Keratinocyte (primary cell): ENCODE measurements around the gene COL13A1. TPM values are rescaled to one million over a fixed set of nuclear protein-coding genes. Genes with fewer than 3 reads are reported as not detected.

Experiments
- DNase-seq: peaks from one replicate; pipeline ENCODE4 v3.0.0-alpha.2; 2011; ENCODE audit warnings: low read depth, missing footprints, low spot score
- FAIRE-seq: peaks from 2 replicates; lab custom pipeline; 2011; peaks lifted over from hg19 to GRCh38; lab: Jason Lieb, UNC
- H2AFZ ChIP-seq: 2 replicates; pipeline ENCODE4 v1.6.0; 2012; ENCODE audit warnings: low read length, control low read depth, inconsistent platforms; ENCODE audit not compliant: control insufficient read depth
- H3K27ac ChIP-seq: 2 replicates; pipeline ENCODE4 v1.5.1; 2011; ENCODE audit warnings: low read length; ENCODE audit not compliant: control insufficient read depth, insufficient read depth
- H3K27me3 ChIP-seq: 3 replicates; pipeline ENCODE4 v1.6.0; 2011; ENCODE audit warnings: low read length; ENCODE audit not compliant: control insufficient read depth, insufficient read depth; ENCODE audit errors: extremely low read depth
- H3K36me3 ChIP-seq, 2 experiments: 2 replicates in 1 of 2; 3 replicates in 1 of 2; pipeline ENCODE4 v1.5.1; 2011; ENCODE audit warnings: low read length in 2 of 2, mild to moderate bottlenecking in 1 of 2; ENCODE audit not compliant: control insufficient read depth in 2 of 2, insufficient read depth in 2 of 2; ENCODE audit errors: extremely low read depth in 1 of 2
- H3K4me1 ChIP-seq: 3 replicates; pipeline ENCODE4 v1.5.1; 2011; ENCODE audit warnings: low read length; ENCODE audit not compliant: control insufficient read depth, insufficient read depth; ENCODE audit errors: extremely low read depth
- H3K4me2 ChIP-seq: 3 replicates; pipeline ENCODE4 v1.6.0; 2011; ENCODE audit warnings: low read depth, low read length; ENCODE audit not compliant: control insufficient read depth, insufficient read depth; ENCODE audit errors: extremely low read depth
- H3K4me3 ChIP-seq, 3 experiments: fragments of 200-600 bp in 1 of 3; sonication (generic) in 1 of 3; 2 replicates in 2 of 3; 3 replicates in 1 of 3; pipeline ENCODE4 v1.5.1; 2011 to 2016; ENCODE audit warnings: low read length in 3 of 3, mild to moderate bottlenecking in 3 of 3, control low read depth in 2 of 3, inconsistent platforms in 1 of 3, low read depth in 1 of 3, mixed read lengths in 1 of 3, mixed run types in 1 of 3, moderate library complexity in 1 of 3; ENCODE audit not compliant: control insufficient read depth in 2 of 3, insufficient read depth in 2 of 3; ENCODE audit errors: extremely low read depth in 1 of 3
- H3K79me2 ChIP-seq: 2 replicates; pipeline ENCODE4 v1.6.0; 2012; ENCODE audit warnings: low read length; ENCODE audit not compliant: control insufficient read depth, insufficient read depth
- H3K9ac ChIP-seq: 3 replicates; pipeline ENCODE4 v1.6.0; 2011; ENCODE audit warnings: low read length; ENCODE audit not compliant: control insufficient read depth, insufficient read depth; ENCODE audit errors: extremely low read depth
- H3K9me1 ChIP-seq: 3 replicates; pipeline ENCODE4 v1.6.0; 2011; ENCODE audit warnings: low read length; ENCODE audit not compliant: control insufficient read depth, insufficient read depth; ENCODE audit errors: extremely low read depth
- H3K9me3 ChIP-seq: 2 replicates; pipeline ENCODE4 v1.5.1; 2012; ENCODE audit warnings: low read depth, low read length; ENCODE audit not compliant: control insufficient read depth
- H4K20me1 ChIP-seq: 3 replicates; pipeline ENCODE4 v1.6.0; 2011; ENCODE audit warnings: low read length; ENCODE audit not compliant: control insufficient read depth, insufficient read depth; ENCODE audit errors: extremely low read depth
- EZH2 ChIP-seq: IDR thresholded peaks from one replicate; pipeline ENCODE4 v1.6.1; 2012; ENCODE audit warnings: inconsistent platforms, mild to moderate bottlenecking, low read length, moderate library complexity
- dilution Hi-C: fragments of 300-500 bp; cut with MboI; formaldehyde crosslinking; loops from one replicate; pipeline ENCODE4 v1.7.0; 2020; ENCODE audit warnings: low sequenced_read_pairs; ENCODE audit not compliant: extremely low pct_ligation_motif_present
- polyA plus RNA-seq, 5 experiments: library from polyadenylated mRNA; depleted of rRNA in 3 of 5; stranded (reverse) in 3 of 5; stranded (forward) in 1 of 5; unstranded in 1 of 5; fragments of >200 nt; gene quantifications; 1 replicate in 1 of 5; 2 replicates in 3 of 5; 3 replicates in 1 of 5; pipeline versions ENCODE4 v1.2.1 to v1.2.3, GENCODE V29; 2011 to 2012; ENCODE audit warnings: missing spikeins in 2 of 5, low read depth in 1 of 5, low replicate concordance in 1 of 5
- TF ChIP-seq, protein P1 (sequence below), 3 experiments: IDR thresholded peaks in 1 of 3; conservative IDR thresholded peaks in 1 of 3; optimal IDR thresholded peaks in 1 of 3; 2 replicates in 2 of 3; 3 replicates in 1 of 3; pipeline versions ENCODE3 to v1.5.1; 2011; ENCODE audit warnings: low read length in 3 of 3, mild to moderate bottlenecking in 3 of 3, moderate library complexity in 2 of 3, control low read depth in 1 of 3, inconsistent platforms in 1 of 3; ENCODE audit not compliant: insufficient read depth in 2 of 3; ENCODE audit errors: extremely low read depth in 1 of 3

COL13A1 gene
- polyA plus RNA-seq, 1 donor (not counting 4 experiments of a cell fraction or from before 2014, with no cell fraction given), result 1.5 TPM

DNA sequence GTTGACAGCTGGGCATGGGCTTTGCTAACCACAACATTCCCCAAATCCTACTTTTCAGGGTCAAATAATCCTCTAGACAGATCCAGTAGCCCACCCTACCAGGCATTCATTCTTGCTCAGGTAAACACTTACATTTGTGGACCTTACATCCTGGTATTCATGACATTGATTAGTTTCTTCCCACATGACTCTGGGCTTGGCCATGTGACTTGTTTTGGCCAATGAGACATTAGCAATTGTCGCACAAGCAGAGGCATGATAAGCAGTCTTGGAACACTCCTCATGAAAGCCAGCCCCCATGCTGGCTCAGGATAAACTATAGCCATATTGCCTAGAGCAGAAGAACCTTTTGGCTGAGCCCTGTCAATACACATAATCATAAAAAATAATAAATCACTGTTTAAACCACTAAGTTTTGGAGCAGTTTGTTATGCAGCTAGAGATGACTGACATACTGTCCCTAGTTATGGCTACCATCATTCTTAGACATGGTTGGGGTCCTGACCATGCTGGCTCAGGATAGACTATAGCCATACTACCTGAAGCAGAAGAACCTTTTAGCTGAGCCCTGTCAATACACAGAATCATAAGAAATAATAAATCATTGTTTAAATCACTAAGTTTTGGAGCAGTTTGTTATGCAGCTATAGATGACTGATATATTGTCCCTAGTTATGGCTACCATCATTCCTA is 6.3 kb upstream of the COL13A1 start:
- Histone ChIP-seq H3K9me1 (no peaks in the 10 kb centered on the region), H3K27me3 (peaks cover 9% of the 10 kb centered on the region), H3K4me1 (peaks cover 9% of the 10 kb centered on the region), H3K36me3 (no peaks in the 10 kb centered on the region), H4K20me1 (no peaks in the 10 kb centered on the region), H3K9me3 (no peaks in the 10 kb centered on the region), H3K4me2 (no peak overlapping the region), H3K4me3 (no peak overlapping the region), H3K9ac (no peak overlapping the region), H2AFZ (no peak overlapping the region), H3K79me2 (no peaks in the 10 kb centered on the region), H3K27ac (no peak overlapping the region)
- no peak for DNase-seq
- no peak for FAIRE-seq
- TF ChIP-seq, protein P1, sequence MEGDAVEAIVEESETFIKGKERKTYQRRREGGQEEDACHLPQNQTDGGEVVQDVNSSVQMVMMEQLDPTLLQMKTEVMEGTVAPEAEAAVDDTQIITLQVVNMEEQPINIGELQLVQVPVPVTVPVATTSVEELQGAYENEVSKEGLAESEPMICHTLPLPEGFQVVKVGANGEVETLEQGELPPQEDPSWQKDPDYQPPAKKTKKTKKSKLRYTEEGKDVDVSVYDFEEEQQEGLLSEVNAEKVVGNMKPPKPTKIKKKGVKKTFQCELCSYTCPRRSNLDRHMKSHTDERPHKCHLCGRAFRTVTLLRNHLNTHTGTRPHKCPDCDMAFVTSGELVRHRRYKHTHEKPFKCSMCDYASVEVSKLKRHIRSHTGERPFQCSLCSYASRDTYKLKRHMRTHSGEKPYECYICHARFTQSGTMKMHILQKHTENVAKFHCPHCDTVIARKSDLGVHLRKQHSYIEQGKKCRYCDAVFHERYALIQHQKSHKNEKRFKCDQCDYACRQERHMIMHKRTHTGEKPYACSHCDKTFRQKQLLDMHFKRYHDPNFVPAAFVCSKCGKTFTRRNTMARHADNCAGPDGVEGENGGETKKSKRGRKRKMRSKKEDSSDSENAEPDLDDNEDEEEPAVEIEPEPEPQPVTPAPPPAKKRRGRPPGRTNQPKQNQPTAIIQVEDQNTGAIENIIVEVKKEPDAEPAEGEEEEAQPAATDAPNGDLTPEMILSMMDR (optimal IDR thresholded peaks at IDR 0.05 in 1 of 3, IDR thresholded peaks at IDR 0.05 in 1 of 3, conservative IDR thresholded peaks at IDR 0.05 in 1 of 3; ENCODE audit: extremely low read depth in 1 of 3, insufficient read depth in 2 of 3, low read length in 3 of 3), result no peak
- no peak for TF ChIP-seq EZH2
- dilution Hi-C loops, result no loop called here

DNA sequence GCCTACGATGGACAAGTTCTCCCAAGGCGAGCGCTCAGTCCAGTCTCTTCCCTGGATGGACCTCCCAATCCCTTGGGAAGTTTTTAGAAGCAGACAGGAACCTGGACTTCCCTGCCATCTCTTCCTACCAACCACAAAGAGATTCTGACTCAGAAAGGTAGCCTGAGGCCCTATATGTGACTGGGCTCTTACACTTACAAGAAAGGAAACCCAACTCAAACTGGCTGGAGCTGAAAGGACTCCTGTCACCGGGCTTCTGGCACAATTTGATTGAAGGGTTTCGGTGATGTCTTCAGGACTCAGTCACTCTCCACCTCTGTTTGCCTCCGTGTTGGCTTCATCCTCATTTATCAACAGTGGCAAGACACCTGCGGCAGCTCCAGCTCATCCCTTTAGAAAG is 3.7 kb upstream of the COL13A1 start:
- Histone ChIP-seq H2AFZ (no peak overlapping the region), H3K4me2 (peak overlapping the region; percentile 48), H3K79me2 (no peaks in the 10 kb centered on the region), H3K4me3 (no peak overlapping the region), H4K20me1 (no peaks in the 10 kb centered on the region), H3K9ac (no peak overlapping the region), H3K9me3 (no peaks in the 10 kb centered on the region), H3K36me3 (no peaks in the 10 kb centered on the region), H3K9me1 (no peaks in the 10 kb centered on the region), H3K4me1 (peaks cover 13% of the 10 kb centered on the region), H3K27ac (no peak overlapping the region), H3K27me3 (no peaks in the 10 kb centered on the region)
- DNase-seq, result peak; percentile 38
- TF ChIP-seq, protein P1 (optimal IDR thresholded peaks at IDR 0.05 in 1 of 3, IDR thresholded peaks at IDR 0.05 in 1 of 3, conservative IDR thresholded peaks at IDR 0.05 in 1 of 3; ENCODE audit: extremely low read depth in 1 of 3, insufficient read depth in 2 of 3, low read length in 3 of 3), result no peak
- TF ChIP-seq EZH2, result no peak
- FAIRE-seq, result no peak
- dilution Hi-C loops, result no loop called here
